HG02938 (cell line): ENCODE data around the gene CRTC3.
"Not testable (repeated sequence)": the region's sequence is repeated elsewhere in the genome, so short reads cannot be mapped to it uniquely, and the experiment has no call there.

Source experiments
- ATAC-seq: cut with Tn5 transposase; IDR thresholded peaks from one replicate; pipeline ENCODE4 v1.9.1; 2021; ENCODE audit warnings: mild to moderate bottlenecking, moderate library complexity; ENCODE audit not compliant: unreplicated experiment

CRTC3 gene

GRCh38 chr15:90529371-90530249, at the start of gene CRTC3:
CRTC3 (plus strand) TSS chr15:90529923; CDS start chr15:90530072, 149 bp downstream.
- peak; percentile 63 for ATAC-seq

GRCh38 chr15:90481023-90481422, 48.7 kb upstream of the CRTC3 start:
- no peak for ATAC-seq

- no peak for ATAC-seq
These were observed 47.4 kb upstream of the CRTC3 start for GRCh38 chr15:90482124-90483011.

GRCh38 chr15:90483012-90483307, 46.8 kb upstream of the CRTC3 start:
- no peak for ATAC-seq

GRCh38 chr15:90483637-90484036, 46.1 kb upstream of the CRTC3 start:
- no peak for ATAC-seq

GRCh38 chr15:90487186-90487585, 42.5 kb upstream of the CRTC3 start:
- no peak for ATAC-seq

- ATAC-seq, result no peak
These were observed 40.2 kb upstream of the CRTC3 start for GRCh38 chr15:90489514-90489913.

- ATAC-seq, result no peak
These were observed 39.8 kb upstream of the CRTC3 start for GRCh38 chr15:90489944-90490343.

GRCh38 chr15:90493647-90494046, 36.1 kb upstream of the CRTC3 start:
- no peak for ATAC-seq

- ATAC-seq, result no peak
These were observed 34.7 kb upstream of the CRTC3 start for GRCh38 chr15:90495067-90495466.

- no peak for ATAC-seq
These were observed 32.9 kb upstream of the CRTC3 start for GRCh38 chr15:90496791-90497190.

GRCh38 chr15:90497376-90497775, 32.3 kb upstream of the CRTC3 start:
- no peak for ATAC-seq

GRCh38 chr15:90497912-90498311, 31.8 kb upstream of the CRTC3 start:
- no peak for ATAC-seq

- ATAC-seq, result no peak
These were observed 29.6 kb upstream of the CRTC3 start for GRCh38 chr15:90500171-90500570.

GRCh38 chr15:90501898-90502297, 27.8 kb upstream of the CRTC3 start:
- no peak for ATAC-seq

- ATAC-seq, result not testable (repeated sequence)
These were observed 18.9 kb upstream of the CRTC3 start for GRCh38 chr15:90510781-90511180.

GRCh38 chr15:90511211-90511618, 18.5 kb upstream of the CRTC3 start:
- not testable (repeated sequence) for ATAC-seq

GRCh38 chr15:90512276-90512675, 17.4 kb upstream of the CRTC3 start:
- no peak for ATAC-seq

- no peak for ATAC-seq
These were observed 16.7 kb upstream of the CRTC3 start for GRCh38 chr15:90512981-90513380.

GRCh38 chr15:90513448-90513847, 16.3 kb upstream of the CRTC3 start:
- ATAC-seq, result no peak

GRCh38 chr15:90513893-90514292, 15.8 kb upstream of the CRTC3 start:
- ATAC-seq, result not testable (repeated sequence)

GRCh38 chr15:90519688-90520087, 10.0 kb upstream of the CRTC3 start:
- ATAC-seq, result no peak
